WTC11 (cell line): ENCODE data around the gene FOXK1. TPM values are rescaled to one million over a fixed set of nuclear protein-coding genes. Genes with fewer than 3 reads are reported as not detected.
A peak's percentile ranks its signal among the peaks of the same experiment; 100 is the strongest.

Source experiments
- ATF1 ChIP-seq: sonication (generic); formaldehyde crosslinking; IDR thresholded peaks from 2 replicates; pipeline ENCODE4 v1.8.1; 2023; ENCODE audit warnings: mild to moderate bottlenecking, moderate library complexity, missing genetic modification reagents
- ATF3 ChIP-seq: sonication (generic); formaldehyde crosslinking; conservative IDR thresholded peaks from 2 replicates; pipeline ENCODE4 v1.8.1; 2022; ENCODE audit warnings: mild to moderate bottlenecking, missing genetic modification reagents
- CREM ChIP-seq: sonication (generic); formaldehyde crosslinking; IDR thresholded peaks from 2 replicates; pipeline ENCODE4 v1.8.1; 2022; ENCODE audit warnings: mild to moderate bottlenecking, missing genetic modification reagents, moderate library complexity
- E2F1 ChIP-seq: sonication (generic); formaldehyde crosslinking; IDR thresholded peaks from 2 replicates; pipeline ENCODE4 v1.8.0; 2022; ENCODE audit warnings: mild to moderate bottlenecking, missing genetic modification reagents
- E2F4 ChIP-seq: sonication (generic); formaldehyde crosslinking; IDR thresholded peaks from 2 replicates; pipeline ENCODE4 v1.8.1; 2022; ENCODE audit warnings: low read depth, mild to moderate bottlenecking, moderate library complexity, missing genetic modification reagents, borderline replicate concordance
- EMX1 ChIP-seq: fragments of 250-450 bp; sonication (Bioruptor Pico); IDR thresholded peaks from 2 replicates; pipeline ENCODE4 v1.8.0; 2021; ENCODE audit warnings: mild to moderate bottlenecking
- ERG ChIP-seq: fragments of 250-450 bp; sonication (Bioruptor Pico); IDR thresholded peaks from 2 replicates; pipeline ENCODE4 v1.8.0; 2021; ENCODE audit warnings: mild to moderate bottlenecking
- FOXP4 ChIP-seq: sonication (generic); formaldehyde crosslinking; IDR thresholded peaks from 2 replicates; pipeline ENCODE4 v1.8.0; 2022; ENCODE audit warnings: mild to moderate bottlenecking, missing genetic modification reagents
- IRF2 ChIP-seq: sonication (generic); formaldehyde crosslinking; IDR thresholded peaks from 2 replicates; pipeline ENCODE4 v1.8.0; 2022; ENCODE audit warnings: low read depth, missing genetic modification reagents, borderline replicate concordance
- JAZF1 ChIP-seq: fragments of 250-450 bp; sonication (Bioruptor Pico); IDR thresholded peaks from 2 replicates; pipeline ENCODE4 v1.9.0; 2021; ENCODE audit warnings: moderate library complexity, mild to moderate bottlenecking, inconsistent platforms
- NR1H2 ChIP-seq: sonication (generic); formaldehyde crosslinking; IDR thresholded peaks from 2 replicates; pipeline ENCODE4 v1.9.0; 2021; ENCODE audit warnings: mild to moderate bottlenecking, moderate library complexity, missing genetic modification reagents
- OVOL2 ChIP-seq: fragments of 250-450 bp; sonication (Bioruptor Pico); IDR thresholded peaks from 2 replicates; pipeline ENCODE4 v1.9.0; 2021; ENCODE audit warnings: mild to moderate bottlenecking, borderline replicate concordance
- RELA ChIP-seq: sonication (generic); formaldehyde crosslinking; IDR thresholded peaks from 2 replicates; pipeline ENCODE4 v1.8.1; 2022; ENCODE audit warnings: missing genetic modification reagents, mild to moderate bottlenecking, borderline replicate concordance
- SMAD3 ChIP-seq: sonication (generic); formaldehyde crosslinking; IDR thresholded peaks from 2 replicates; pipeline ENCODE4 v1.8.0; 2022; ENCODE audit warnings: missing genetic modification reagents, mild to moderate bottlenecking, borderline replicate concordance
- SMAD4 ChIP-seq: sonication (generic); formaldehyde crosslinking; IDR thresholded peaks from 2 replicates; pipeline ENCODE4 v1.8.0; 2022; ENCODE audit warnings: mild to moderate bottlenecking, missing genetic modification reagents
- TEAD1 ChIP-seq: sonication (generic); formaldehyde crosslinking; IDR thresholded peaks from 2 replicates; pipeline ENCODE4 v1.8.0; 2022; ENCODE audit warnings: mild to moderate bottlenecking, missing genetic modification reagents
- USF2 ChIP-seq: sonication (generic); formaldehyde crosslinking; IDR thresholded peaks from 2 replicates; pipeline ENCODE4 v1.8.1; 2023; ENCODE audit warnings: mild to moderate bottlenecking, missing genetic modification reagents, moderate library complexity
- ZBTB21 ChIP-seq: sonication (generic); formaldehyde crosslinking; IDR thresholded peaks from 2 replicates; pipeline ENCODE4 v1.8.1; 2023; ENCODE audit warnings: mild to moderate bottlenecking, missing genetic modification reagents, borderline replicate concordance
- ZNF232 ChIP-seq: sonication (generic); formaldehyde crosslinking; IDR thresholded peaks from 2 replicates; pipeline ENCODE4 v1.8.0; 2022; ENCODE audit warnings: mild to moderate bottlenecking, missing genetic modification reagents
- ZNF263 ChIP-seq: sonication (generic); formaldehyde crosslinking; IDR thresholded peaks from 2 replicates; pipeline ENCODE4 v1.8.1; 2022; ENCODE audit warnings: low read depth, mild to moderate bottlenecking, moderate library complexity, missing genetic modification reagents
- ZNF532 ChIP-seq: fragments of 250-450 bp; sonication (Bioruptor Pico); IDR thresholded peaks from 2 replicates; pipeline ENCODE4 v1.9.0; 2021; ENCODE audit warnings: mild to moderate bottlenecking, borderline replicate concordance
- ZSCAN18 ChIP-seq: fragments of 250-450 bp; sonication (Bioruptor Pico); IDR thresholded peaks from 2 replicates; pipeline ENCODE4 v2.1.2; 2022; ENCODE audit warnings: mild to moderate bottlenecking, moderate library complexity
- total RNA-seq: library from RNA; stranded (reverse); gene quantifications from 3 replicates; pipeline ENCODE4 v1.2.3, GENCODE V29; 2021

The FOXK1 gene
- total RNA-seq, 1 experiment from 2014 or later, result 21.9 TPM

GRCh38 chr7:4641667-4642467, 40.2 kb upstream of the FOXK1 start (continued):
- TF ChIP-seq E2F4, result peak; percentile 90
- TF ChIP-seq EMX1 (CRISPR knock-in tag), result 0 out of 2 replicates have a peak, but pooled peaks have one; percentile 48
- TF ChIP-seq SMAD3 (CRISPR knock-in tag), result peak; percentile 82
- TF ChIP-seq RELA (CRISPR knock-in tag), result peak; percentile 85; the same call in 1 of the 2 replicates
- peak; percentile 52; the same call in 1 of the 2 replicates for TF ChIP-seq ATF1 (CRISPR knock-in tag)
- peak; percentile 85; the same call in 1 of the 2 replicates for TF ChIP-seq IRF2 (CRISPR knock-in tag)
- TF ChIP-seq ZNF232 (CRISPR knock-in tag), result peak; percentile 97
- TF ChIP-seq OVOL2 (CRISPR knock-in tag), result no peak
- peak; percentile 80 for TF ChIP-seq ZNF263
- TF ChIP-seq SMAD4, result peak; percentile 68; the same call in 1 of the 2 replicates
- TF ChIP-seq E2F1 (CRISPR knock-in tag), result peak; percentile 94
- peak; percentile 99 for TF ChIP-seq TEAD1 (CRISPR knock-in tag)
- no peak for TF ChIP-seq ATF3
- TF ChIP-seq CREM (CRISPR knock-in tag), result peak; percentile 91
- TF ChIP-seq ERG (CRISPR knock-in tag), result peak; percentile 55; the same call in 1 of the 2 replicates
- peak; percentile 44; the same call in 1 of the 2 replicates for TF ChIP-seq ZBTB21 (CRISPR knock-in tag)
- TF ChIP-seq ZSCAN18, result no peak
- TF ChIP-seq JAZF1, result no peak
- no peak for TF ChIP-seq ZNF532 (CRISPR knock-in tag)
- peak; percentile 21; the same call in 1 of the 2 replicates for TF ChIP-seq NR1H2
- peak; percentile 99 for TF ChIP-seq FOXP4 (CRISPR knock-in tag)
- peak; percentile 91 for TF ChIP-seq USF2 (CRISPR knock-in tag)
